Panc1 (cell line): ENCODE data around the gene KMT5C. TPM values are rescaled to one million over a fixed set of nuclear protein-coding genes. Genes with fewer than 3 reads are reported as not detected.

Experiments used
- ATAC-seq: fragments of 200-7000 bp; cut with Tn5 transposase; 2 replicates; pipeline ENCODE4 v1.9.1; 2020; ENCODE audit warnings: mild to moderate bottlenecking, moderate library complexity
- BruUV-seq: library from RNA; stranded (reverse); fragments of 400-500 nt; replicated peaks from 2 replicates; lab custom pipeline; 2021; lab: Mats Ljungman, UMichigan
- CTCF ChIA-PET: fragments of 300-600 bp; sonication (Branson Sonifier 250); formaldehyde crosslinking; loops from one replicate; lab custom pipeline; 2022; ENCODE audit warnings: antibody characterized with exemption; lab: Charles Lee
- POLR2A ChIA-PET: fragments of 300-600 bp; sonication (Branson Sonifier 250); formaldehyde crosslinking; loops from one replicate; lab custom pipeline; 2022; ENCODE audit warnings: antibody characterized with exemption; lab: Charles Lee
- DNase-seq: peaks from one replicate; pipeline ENCODE4 v3.0.0-alpha.2; 2010; ENCODE audit warnings: low read depth, low spot score
- H3K27ac ChIP-seq: 2 replicates; pipeline ENCODE4 v1.5.1; 2011; ENCODE audit warnings: mild to moderate bottlenecking, low read length, inconsistent platforms
- H3K27me3 ChIP-seq: fragments of 200-500 bp; sonication (Bioruptor generic); 2 replicates; pipeline ENCODE4 v1.6.0; 2014; ENCODE audit warnings: low read length, inconsistent platforms; ENCODE audit not compliant: control insufficient read depth, insufficient read depth
- H3K36me3 ChIP-seq: fragments of 200-500 bp; sonication (Bioruptor generic); 2 replicates; pipeline ENCODE4 v1.5.1; 2014; ENCODE audit warnings: inconsistent platforms, mild to moderate bottlenecking, low read length, moderate library complexity; ENCODE audit not compliant: control insufficient read depth, insufficient read depth
- H3K4me1 ChIP-seq: 2 replicates; pipeline ENCODE4 v1.5.1; 2011; ENCODE audit warnings: inconsistent platforms, mild to moderate bottlenecking, low read length, moderate library complexity; ENCODE audit not compliant: control insufficient read depth, insufficient read depth
- H3K4me3 ChIP-seq, 2 experiments: 2 replicates each; pipeline ENCODE4 v1.5.1; 2011 to 2012; ENCODE audit warnings: low read depth in 2 of 2, low read length in 2 of 2, mild to moderate bottlenecking in 2 of 2, inconsistent platforms in 1 of 2, moderate library complexity in 1 of 2
- H3K9me3 ChIP-seq: fragments of 200-500 bp; sonication (Bioruptor generic); 2 replicates; pipeline ENCODE4 v1.5.1; 2014; ENCODE audit warnings: low read depth, mild to moderate bottlenecking, inconsistent platforms, low read length, moderate library complexity; ENCODE audit not compliant: control insufficient read depth, insufficient read depth
- POLR2AphosphoS5 ChIP-seq: IDR thresholded peaks from 2 replicates; pipeline ENCODE4 v1.6.1; 2012; ENCODE audit warnings: mild to moderate bottlenecking, low read depth, low read length, moderate library complexity
- REST ChIP-seq, 2 experiments: IDR thresholded peaks; 2 replicates each; pipeline ENCODE4 v1.6.1; 2011 to 2012; ENCODE audit warnings: low read depth in 2 of 2, control low read depth in 1 of 2, low read length in 1 of 2, mild to moderate bottlenecking in 1 of 2, moderate library complexity in 1 of 2; ENCODE audit not compliant: insufficient read depth in 1 of 2
- SIN3A ChIP-seq: IDR thresholded peaks from 2 replicates; pipeline ENCODE4 v1.6.1; 2012; ENCODE audit warnings: low read depth, mild to moderate bottlenecking, low read length, moderate library complexity, borderline replicate concordance; ENCODE audit not compliant: insufficient read depth
- TCF7L2 ChIP-seq: IDR thresholded peaks from 2 replicates; pipeline ENCODE4 v1.6.1; 2011; ENCODE audit warnings: mild to moderate bottlenecking, low read depth, low read length, inconsistent platforms
- in situ Hi-C: cut with HindIII; loops from 2 replicates; pipeline ENCODE4 v1.10.0; 2016; ENCODE audit warnings: low sequenced_read_pairs, low pct_unique_long_range_greater_than_20kb
- intact Hi-C: fragments of 100-400 bp; cut with micrococcal nuclease; formaldehyde crosslinking; loops from one replicate; pipeline ENCODE4 v1.10.0; 2022; ENCODE audit not compliant: unreplicated experiment
- total RNA-seq: library from RNA; stranded (reverse); gene quantifications from one replicate; pipeline ENCODE4 v1.2.1, GENCODE V29; 2021; ENCODE audit not compliant: unreplicated experiment
- TF ChIP-seq, protein P1 (sequence below): fragments of 450-650 bp; IDR thresholded peaks from 2 replicates; pipeline ENCODE4 v1.5.1; 2017; ENCODE audit warnings: mild to moderate bottlenecking

The KMT5C gene
- total RNA-seq, 1 experiment from 2014 or later, result 30.6 TPM

- Histone ChIP-seq H3K9me3 (no peaks in the 10 kb centered on the region), H3K27ac (peak overlapping the region; percentile 55; the same call in 1 of the 2 replicates), H3K4me3 (peak overlapping the region in 1 of 2 experiments; percentile 38; a peak in 2 of 4 replicates), H3K27me3 (no peaks in the 10 kb centered on the region), H3K36me3 (no peaks in the 10 kb centered on the region), H3K4me1 (peaks cover 54% of the 10 kb centered on the region)
- ATAC-seq (peak; percentile 18), DNase-seq (no peak)
- in situ Hi-C loops (no loop called here), intact Hi-C loops (loop anchor here (10.0 kb wide), 1 partner anchor 79 kb away; no protein-coding TSS in a partner anchor)
- TF ChIP-seq REST (IDR thresholded peaks at IDR 0.05; ENCODE audit: insufficient read depth in 1 of 2, low read depth in 2 of 2, low read length in 1 of 2) (no peak), POLR2AphosphoS5 (peak; percentile 47; the same call in 1 of the 2 replicates), SIN3A (0 out of 2 replicates have a peak, but pooled peaks have one; percentile 47)
- CTCF ChIA-PET, result no interaction called here
- POLR2A ChIA-PET, result interaction anchor here (0.7 kb wide), 1 partner anchor 58 kb away, joined by 3 read pairs; no protein-coding TSS in a partner anchor
- BruUV-seq, result no TSS peak
Measured at GRCh38 chr19:55373993-55374757, 34.5 kb downstream of the KMT5C start.

- TF ChIP-seq, protein P1, sequence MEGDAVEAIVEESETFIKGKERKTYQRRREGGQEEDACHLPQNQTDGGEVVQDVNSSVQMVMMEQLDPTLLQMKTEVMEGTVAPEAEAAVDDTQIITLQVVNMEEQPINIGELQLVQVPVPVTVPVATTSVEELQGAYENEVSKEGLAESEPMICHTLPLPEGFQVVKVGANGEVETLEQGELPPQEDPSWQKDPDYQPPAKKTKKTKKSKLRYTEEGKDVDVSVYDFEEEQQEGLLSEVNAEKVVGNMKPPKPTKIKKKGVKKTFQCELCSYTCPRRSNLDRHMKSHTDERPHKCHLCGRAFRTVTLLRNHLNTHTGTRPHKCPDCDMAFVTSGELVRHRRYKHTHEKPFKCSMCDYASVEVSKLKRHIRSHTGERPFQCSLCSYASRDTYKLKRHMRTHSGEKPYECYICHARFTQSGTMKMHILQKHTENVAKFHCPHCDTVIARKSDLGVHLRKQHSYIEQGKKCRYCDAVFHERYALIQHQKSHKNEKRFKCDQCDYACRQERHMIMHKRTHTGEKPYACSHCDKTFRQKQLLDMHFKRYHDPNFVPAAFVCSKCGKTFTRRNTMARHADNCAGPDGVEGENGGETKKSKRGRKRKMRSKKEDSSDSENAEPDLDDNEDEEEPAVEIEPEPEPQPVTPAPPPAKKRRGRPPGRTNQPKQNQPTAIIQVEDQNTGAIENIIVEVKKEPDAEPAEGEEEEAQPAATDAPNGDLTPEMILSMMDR, result no peak
- TF ChIP-seq SIN3A (no peak), POLR2AphosphoS5 (no peak), REST (IDR thresholded peaks at IDR 0.05; ENCODE audit: insufficient read depth in 1 of 2, low read depth in 2 of 2, low read length in 1 of 2) (no peak), TCF7L2 (no peak)
- ATAC-seq (peak; percentile 19; the same call in 1 of the 2 replicates), DNase-seq (no peak)
- intact Hi-C loops (loop anchor here (10.0 kb wide), 1 partner anchor 82 kb away; no protein-coding TSS in a partner anchor), in situ Hi-C loops (no loop called here)
- POLR2A ChIA-PET, result interaction anchor here (0.7 kb wide), 1 partner anchor 114 kb away, joined by 8 read pairs; no protein-coding TSS in a partner anchor
- Histone ChIP-seq H3K27me3 (no peaks in the 10 kb centered on the region), H3K27ac (peak within 1 kb of the TSS; percentile 64), H3K36me3 (no peaks in the 10 kb centered on the region), H3K4me3 (no peak within 1 kb of the TSS), H3K9me3 (no peaks in the 10 kb centered on the region), H3K4me1 (peaks cover 51% of the 10 kb centered on the region)
- BruUV-seq, result no TSS peak
- CTCF ChIA-PET, result interaction anchor here (0.7 kb wide), 1 partner anchor 75 kb away, joined by 3 read pairs; no protein-coding TSS in a partner anchor
Measured at GRCh38 chr19:55376241-55376933, 36.7 kb downstream of the KMT5C start, which contains the start of gene TMEM190. Gene TMEM190 (plus strand): TSS chr19:55376826. CDS start chr19:55376854, 28 bp downstream.
